Measurements from ENCODE around the gene RASAL1.

Gene RASAL1

DNA sequence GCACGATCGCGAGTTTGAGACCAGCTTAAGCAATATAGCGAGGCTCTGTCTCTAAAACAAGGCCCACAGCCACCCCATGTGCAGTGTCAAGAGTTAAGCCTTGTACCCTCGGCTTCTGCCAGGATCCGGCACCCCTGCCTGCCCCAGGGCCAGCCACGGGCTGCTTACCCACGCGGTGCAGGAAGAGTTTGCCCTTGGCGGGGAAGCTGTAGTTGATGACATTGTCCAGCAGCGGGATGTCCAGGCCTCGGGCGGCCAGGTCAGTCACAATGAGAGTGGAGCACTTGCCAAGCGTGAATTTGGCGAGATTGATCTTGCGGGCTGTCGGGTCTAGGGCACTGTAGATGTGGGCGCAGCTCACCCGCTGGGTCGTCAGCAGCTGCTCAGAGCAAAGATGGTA lies 36.6 kb upstream of the RASAL1 start:
- TF ChIP-seq FOXP2 (optimal IDR thresholded peaks at IDR 0.05; ENCODE audit: borderline replicate concordance, extremely low read depth, extremely low read length, insufficient read depth) (no peak), REST (IDR thresholded peaks at IDR 0.05; ENCODE audit: insufficient read depth in 1 of 2, low read depth in 2 of 2, low read length in 2 of 2) (no peak), POLR2AphosphoS5 (IDR thresholded peaks at IDR 0.05; ENCODE audit: low read depth, low read length) (no peak), SIN3A (IDR thresholded peaks at IDR 0.05; ENCODE audit: borderline replicate concordance, insufficient read depth, low read length) (no peak), TAF1 (IDR thresholded peaks at IDR 0.05; ENCODE audit: borderline replicate concordance, insufficient read depth, low read length) (no peak)

DNA sequence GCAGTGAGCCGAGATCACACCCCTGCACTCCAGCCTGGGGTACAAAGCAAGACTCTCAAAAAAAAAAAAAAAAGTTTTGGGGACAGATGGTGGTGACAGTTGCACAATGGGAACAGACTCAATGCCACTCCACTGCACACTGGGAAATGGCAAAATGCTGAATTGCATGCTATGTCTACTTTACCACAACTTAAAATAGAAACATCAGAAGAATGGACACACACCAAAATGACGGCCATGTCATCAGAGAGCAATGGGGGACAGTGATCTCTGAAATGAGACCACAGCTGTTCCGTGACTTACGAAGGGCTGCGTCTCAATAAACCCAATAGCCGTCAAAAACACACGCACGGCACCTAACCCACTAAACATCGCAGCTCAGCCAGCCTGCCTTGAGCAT lies 36.0 kb upstream of the RASAL1 start:
- no peak for TF ChIP-seq SIN3A (IDR thresholded peaks at IDR 0.05; ENCODE audit: borderline replicate concordance, insufficient read depth, low read length)
- no peak for TF ChIP-seq TAF1 (IDR thresholded peaks at IDR 0.05; ENCODE audit: borderline replicate concordance, insufficient read depth, low read length)
- no peak for TF ChIP-seq FOXP2 (optimal IDR thresholded peaks at IDR 0.05; ENCODE audit: borderline replicate concordance, extremely low read depth, extremely low read length, insufficient read depth)
- TF ChIP-seq POLR2AphosphoS5 (IDR thresholded peaks at IDR 0.05; ENCODE audit: low read depth, low read length) = no peak
- no peak for TF ChIP-seq REST (IDR thresholded peaks at IDR 0.05; ENCODE audit: insufficient read depth in 1 of 2, low read depth in 2 of 2, low read length in 2 of 2)

DNA sequence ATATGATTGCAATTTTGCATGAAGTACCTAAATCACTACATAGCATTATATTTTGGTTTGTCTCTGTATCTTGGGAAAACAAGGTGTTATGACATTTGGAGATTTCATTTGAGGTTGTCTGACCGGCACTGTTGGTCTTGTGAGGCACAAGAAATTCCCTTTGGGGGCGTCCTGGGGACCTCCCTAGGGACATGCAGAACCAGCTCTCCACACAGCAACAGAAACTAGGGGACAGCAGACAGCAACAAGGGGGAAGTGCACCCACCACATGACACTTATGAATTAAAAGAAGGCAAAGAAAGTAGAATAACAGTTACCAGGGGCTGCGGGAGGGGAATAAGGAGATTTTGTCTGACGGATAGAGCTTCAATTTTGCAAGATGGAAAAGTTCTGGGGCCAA lies 35.4 kb upstream of the RASAL1 start:
- no peak for TF ChIP-seq REST (IDR thresholded peaks at IDR 0.05; ENCODE audit: insufficient read depth in 1 of 2, low read depth in 2 of 2, low read length in 2 of 2)
- no peak for TF ChIP-seq POLR2AphosphoS5 (IDR thresholded peaks at IDR 0.05; ENCODE audit: low read depth, low read length)
- TF ChIP-seq SIN3A (IDR thresholded peaks at IDR 0.05; ENCODE audit: borderline replicate concordance, insufficient read depth, low read length) = no peak
- no peak for TF ChIP-seq TAF1 (IDR thresholded peaks at IDR 0.05; ENCODE audit: borderline replicate concordance, insufficient read depth, low read length)
- no peak for TF ChIP-seq FOXP2 (optimal IDR thresholded peaks at IDR 0.05; ENCODE audit: borderline replicate concordance, extremely low read depth, extremely low read length, insufficient read depth)

- TF ChIP-seq FOXP2 (optimal IDR thresholded peaks at IDR 0.05; ENCODE audit: borderline replicate concordance, extremely low read depth, extremely low read length, insufficient read depth) (no peak), POLR2AphosphoS5 (IDR thresholded peaks at IDR 0.05; ENCODE audit: low read depth, low read length) (no peak), SIN3A (IDR thresholded peaks at IDR 0.05; ENCODE audit: borderline replicate concordance, insufficient read depth, low read length) (no peak), REST (IDR thresholded peaks at IDR 0.05; ENCODE audit: insufficient read depth in 1 of 2, low read depth in 2 of 2, low read length in 2 of 2) (no peak)
Observed at GRCh38 chr12:113170457-113170856, 34.9 kb upstream of the RASAL1 start.

GRCh38 chr12:113169697-113170096 lies 34.1 kb upstream of the RASAL1 start:
- TF ChIP-seq SIN3A (IDR thresholded peaks at IDR 0.05; ENCODE audit: borderline replicate concordance, insufficient read depth, low read length) (no peak), FOXP2 (optimal IDR thresholded peaks at IDR 0.05; ENCODE audit: borderline replicate concordance, extremely low read depth, extremely low read length, insufficient read depth) (no peak), POLR2AphosphoS5 (IDR thresholded peaks at IDR 0.05; ENCODE audit: low read depth, low read length) (no peak), TAF1 (IDR thresholded peaks at IDR 0.05; ENCODE audit: borderline replicate concordance, insufficient read depth, low read length) (no peak), REST (IDR thresholded peaks at IDR 0.05; ENCODE audit: insufficient read depth in 1 of 2, low read depth in 2 of 2, low read length in 2 of 2) (no peak)

Measured in PFSK-1 (cell line).